Endodermal cell (in vitro differentiated cells): ENCODE data around the gene DNM3. TPM values are rescaled to one million over a fixed set of nuclear protein-coding genes. Genes with fewer than 3 reads are reported as not detected.

Experiments used
- DNase-seq: peaks from one replicate; pipeline ENCODE4 v3.0.0-alpha.2; 2017
- H3K27ac ChIP-seq: 2 replicates; pipeline ENCODE4 v1.5.1; 2013; ENCODE audit warnings: mild to moderate bottlenecking, low read depth, low read length, moderate library complexity
- H3K27me3 ChIP-seq: 2 replicates; pipeline ENCODE4 v1.6.1; 2013; ENCODE audit warnings: mild to moderate bottlenecking, low read length, moderate library complexity; ENCODE audit not compliant: insufficient read depth, control insufficient read depth, poor library complexity, severe bottlenecking
- H3K36me3 ChIP-seq: 2 replicates; pipeline ENCODE4 v1.7.0; 2013; ENCODE audit warnings: mild to moderate bottlenecking, low read length, moderate library complexity; ENCODE audit not compliant: control insufficient read depth, insufficient read depth
- H3K4me1 ChIP-seq: one replicate; pipeline ENCODE4 v1.7.0; 2013; ENCODE audit warnings: low read length; ENCODE audit not compliant: control insufficient read depth, insufficient read depth
- H3K4me3 ChIP-seq: 2 replicates; pipeline ENCODE4 v1.5.1; 2013; ENCODE audit warnings: mild to moderate bottlenecking, low read length, moderate library complexity
- H3K9ac ChIP-seq: 2 replicates; pipeline ENCODE4 v1.6.1; 2013; ENCODE audit warnings: mild to moderate bottlenecking, low read length, moderate library complexity; ENCODE audit not compliant: poor library complexity, severe bottlenecking; ENCODE audit errors: extremely low read depth
- H3K9me3 ChIP-seq: 2 replicates; pipeline ENCODE4 v1.6.1; 2013; ENCODE audit warnings: mild to moderate bottlenecking, low read length, moderate library complexity; ENCODE audit not compliant: control insufficient read depth
- H3K27ac Mint-ChIP-seq: 2 replicates; pipeline ENCODE4 v1.8.0; 2020; ENCODE audit warnings: mixed read lengths
- H3K27me3 Mint-ChIP-seq: 2 replicates; pipeline ENCODE4 v1.8.0; 2021; ENCODE audit warnings: mild to moderate bottlenecking, mixed read lengths; ENCODE audit not compliant: insufficient read depth
- H3K36me3 Mint-ChIP-seq: 2 replicates; pipeline ENCODE4 v1.8.0; 2020; ENCODE audit warnings: low read depth, mixed read lengths
- H3K4me1 Mint-ChIP-seq: 2 replicates; pipeline ENCODE4 v1.8.0; 2020; ENCODE audit warnings: mixed read lengths
- H3K4me3 Mint-ChIP-seq: 2 replicates; pipeline ENCODE4 v1.8.0; 2020; ENCODE audit warnings: mild to moderate bottlenecking, moderate library complexity, mixed read lengths
- H3K9me3 Mint-ChIP-seq: 2 replicates; pipeline ENCODE4 v1.8.0; 2020; ENCODE audit warnings: mild to moderate bottlenecking, mixed read lengths
- CTCF ChIP-seq: fragments of 200-600 bp; sonication (generic); conservative IDR thresholded peaks from 2 replicates; pipeline ENCODE4 v1.5.0; 2021; ENCODE audit warnings: antibody characterized with exemption, mild to moderate bottlenecking
- WGBS, 2 experiments: methylation state at CpG; one replicate each; pipeline versions ENCODE4 v1.1.5 to v1.1.7; 2013; ENCODE audit warnings: missing lambda C conversion rate in 2 of 2, mixed read lengths in 1 of 2; ENCODE audit not compliant: insufficient coverage in 1 of 2, insufficient read length in 1 of 2; 5-methylcytosine and 5-hydroxymethylcytosine counted together
- total RNA-seq, 2 donors: library from RNA; stranded (reverse); fragmentation: NEBNext Ultra II Directional in 1 of 2; extraction: Animal tissue kit (Norgen Biotek cat#: 25700) in 1 of 2; gene quantifications; 2 replicates in 1 of 2; 3 replicates in 1 of 2; pipeline ENCODE4 v1.2.1, GENCODE V29; 2021

DNM3 gene
- total RNA-seq, 2 donors from 2014 or later = 0.53 to 1.8 TPM

- H3K27ac ChIP-seq = no peak overlapping the region
- 94 to 100% methylated on average over 1 to 4 of the region's 4 CpGs for WGBS, 2 experiments
- Mint-ChIP-seq H3K36me3 (no peaks in the 10 kb centered on the region), H3K27me3 (no peaks in the 10 kb centered on the region), H3K27ac (no peak overlapping the region), H3K9me3 (peaks cover 5% of the 10 kb centered on the region), H3K4me3 (no peak overlapping the region), H3K4me1 (peaks cover 6% of the 10 kb centered on the region)
- H3K4me1 ChIP-seq = no peaks in the 10 kb centered on the region
- H3K27me3 ChIP-seq = no peaks in the 10 kb centered on the region
- H3K36me3 ChIP-seq = no peaks in the 10 kb centered on the region
- H3K9ac ChIP-seq = no peak overlapping the region
- TF ChIP-seq CTCF = no peak
- no peak for DNase-seq
- H3K4me3 ChIP-seq = no peak overlapping the region
- no peaks in the 10 kb centered on the region for H3K9me3 ChIP-seq
Measured at GRCh38 chr1:172135978-172136610, 294.8 kb downstream of the DNM3 start.

GRCh38 chr1:172136925-172137324 lies 295.6 kb downstream of the DNM3 start:
- H3K4me1 Mint-ChIP-seq = peaks cover 11% of the 10 kb centered on the region
- no peaks in the 10 kb centered on the region for H3K9me3 ChIP-seq
- no peaks in the 10 kb centered on the region for H3K36me3 Mint-ChIP-seq
- no peak overlapping the region for H3K4me3 ChIP-seq
- no peak overlapping the region for H3K27ac ChIP-seq
- H3K36me3 ChIP-seq = no peaks in the 10 kb centered on the region
- DNase-seq = no peak
- no peak for TF ChIP-seq CTCF
- no peaks in the 10 kb centered on the region for H3K27me3 Mint-ChIP-seq
- WGBS, 2 experiments = 89 to 94% methylated on average over 4 to 5 of the region's 5 CpGs
- no peak overlapping the region for H3K4me3 Mint-ChIP-seq
- H3K4me1 ChIP-seq = no peaks in the 10 kb centered on the region
- no peak overlapping the region for H3K27ac Mint-ChIP-seq
- H3K27me3 ChIP-seq = no peaks in the 10 kb centered on the region
- no peak overlapping the region for H3K9ac ChIP-seq
- peaks cover 5% of the 10 kb centered on the region for H3K9me3 Mint-ChIP-seq

- Histone ChIP-seq H3K36me3 (no peaks in the 10 kb centered on the region), H3K27me3 (no peaks in the 10 kb centered on the region), H3K27ac (no peak overlapping the region), H3K9ac (no peak overlapping the region), H3K4me1 (no peaks in the 10 kb centered on the region), H3K4me3 (no peak overlapping the region), H3K9me3 (no peaks in the 10 kb centered on the region)
- peaks cover 5% of the 10 kb centered on the region for H3K9me3 Mint-ChIP-seq
- TF ChIP-seq CTCF = no peak
- H3K27ac Mint-ChIP-seq = no peak overlapping the region
- no peak for DNase-seq
- H3K27me3 Mint-ChIP-seq = no peaks in the 10 kb centered on the region
- H3K36me3 Mint-ChIP-seq = no peaks in the 10 kb centered on the region
- 90% methylated on average over 3 of the region's 3 CpGs; no CpG with 5 or more reads in 1 of the 2 experiments for WGBS, 2 experiments
- H3K4me1 Mint-ChIP-seq = peaks cover 11% of the 10 kb centered on the region
- H3K4me3 Mint-ChIP-seq = no peak overlapping the region
Measured at GRCh38 chr1:172137703-172138454, 296.6 kb downstream of the DNM3 start.
